ENCODE data around the gene BCAM.

BCAM gene

GRCh38 chr19:44845286-44845611, 36.3 kb downstream of the BCAM start:
- DNase-seq (ENCODE audit: low spot score) = no peak
- in situ Hi-C loops (cut with MboI; ENCODE audit: low sequenced_read_pairs, unreplicated experiment) = no loop called here
- TF ChIP-seq CTCF (IDR thresholded peaks at IDR 0.05; ENCODE audit: borderline replicate concordance, control extremely low read depth, extremely low read depth, insufficient read depth, missing control alignments) = no peak

- in situ Hi-C loops (cut with MboI; ENCODE audit: low sequenced_read_pairs, unreplicated experiment) = no loop called here
- TF ChIP-seq CTCF (IDR thresholded peaks at IDR 0.05; ENCODE audit: borderline replicate concordance, control extremely low read depth, extremely low read depth, insufficient read depth, missing control alignments) = peak; percentile 56
Measured at GRCh38 chr19:44845612-44846454, 36.9 kb downstream of the BCAM start, which contains the start of gene NECTIN2. Gene NECTIN2, plus strand, starts transcription at chr19:44846297. Its CDS starts 229 bp downstream, at chr19:44846526.

GRCh38 chr19:44846455-44847143, 37.7 kb downstream of the BCAM start:
- DNase-seq (ENCODE audit: low spot score) = no peak

More at GRCh38 chr19:44845612-44846454, 36.9 kb downstream of the BCAM start, which contains the start of gene NECTIN2:
- DNase-seq (ENCODE audit: low spot score) = peak; percentile 100

GRCh38 chr19:44847144-44848035, 38.5 kb downstream of the BCAM start:
- in situ Hi-C loops (cut with MboI; ENCODE audit: low sequenced_read_pairs, unreplicated experiment) = no loop called here
- DNase-seq (ENCODE audit: low spot score) = no peak
- no peak for TF ChIP-seq CTCF (IDR thresholded peaks at IDR 0.05; ENCODE audit: borderline replicate concordance, control extremely low read depth, extremely low read depth, insufficient read depth, missing control alignments)

More at GRCh38 chr19:44846455-44847143, 37.7 kb downstream of the BCAM start:
- TF ChIP-seq CTCF (IDR thresholded peaks at IDR 0.05; ENCODE audit: borderline replicate concordance, control extremely low read depth, extremely low read depth, insufficient read depth, missing control alignments) = no peak
- in situ Hi-C loops (cut with MboI; ENCODE audit: low sequenced_read_pairs, unreplicated experiment) = no loop called here

GRCh38 chr19:44848036-44848811, 39.3 kb downstream of the BCAM start:
- TF ChIP-seq CTCF (IDR thresholded peaks at IDR 0.05; ENCODE audit: borderline replicate concordance, control extremely low read depth, extremely low read depth, insufficient read depth, missing control alignments) = no peak
- in situ Hi-C loops (cut with MboI; ENCODE audit: low sequenced_read_pairs, unreplicated experiment) = no loop called here
- no peak for DNase-seq (ENCODE audit: low spot score)
